ENCODE measurements around the gene LHPP. TPM values are rescaled to one million over a fixed set of nuclear protein-coding genes. Genes with fewer than 3 reads are reported as not detected.

Gene LHPP
- total RNA-seq, 4 donors from 2014 or later = 8.7 to 19.9 (median 15.5) TPM

DNA sequence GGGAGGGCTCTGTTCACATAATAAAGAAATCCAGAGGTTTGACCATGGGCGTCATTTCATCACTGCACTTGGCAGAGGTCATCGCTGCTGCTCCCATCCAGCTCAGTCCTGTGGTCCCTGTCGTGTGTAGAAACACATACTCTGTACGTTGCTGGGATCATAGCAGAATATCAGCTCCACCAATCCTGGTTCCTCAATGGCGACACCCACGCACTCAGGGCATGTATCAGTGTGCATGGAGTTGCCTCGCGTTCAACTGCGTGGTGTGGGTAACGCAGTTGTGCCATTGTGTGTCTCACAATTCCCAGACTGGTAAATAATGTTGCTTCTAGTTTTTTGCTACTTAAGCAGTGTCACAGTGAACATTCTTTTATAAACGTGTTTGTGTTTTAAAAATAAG is 111.1 kb downstream of the LHPP start:
- no peak overlapping the region for H3K4me3 ChIP-seq (ENCODE audit: low read depth, poor library complexity, severe bottlenecking)
- intact Hi-C loops (cut with DNase I; ENCODE audit: low total_unique reads) = no loop called here
- 86 to 93% methylated on average over 11 of the region's 11 CpGs for WGBS, 2 donors
- TF ChIP-seq, protein P1, sequence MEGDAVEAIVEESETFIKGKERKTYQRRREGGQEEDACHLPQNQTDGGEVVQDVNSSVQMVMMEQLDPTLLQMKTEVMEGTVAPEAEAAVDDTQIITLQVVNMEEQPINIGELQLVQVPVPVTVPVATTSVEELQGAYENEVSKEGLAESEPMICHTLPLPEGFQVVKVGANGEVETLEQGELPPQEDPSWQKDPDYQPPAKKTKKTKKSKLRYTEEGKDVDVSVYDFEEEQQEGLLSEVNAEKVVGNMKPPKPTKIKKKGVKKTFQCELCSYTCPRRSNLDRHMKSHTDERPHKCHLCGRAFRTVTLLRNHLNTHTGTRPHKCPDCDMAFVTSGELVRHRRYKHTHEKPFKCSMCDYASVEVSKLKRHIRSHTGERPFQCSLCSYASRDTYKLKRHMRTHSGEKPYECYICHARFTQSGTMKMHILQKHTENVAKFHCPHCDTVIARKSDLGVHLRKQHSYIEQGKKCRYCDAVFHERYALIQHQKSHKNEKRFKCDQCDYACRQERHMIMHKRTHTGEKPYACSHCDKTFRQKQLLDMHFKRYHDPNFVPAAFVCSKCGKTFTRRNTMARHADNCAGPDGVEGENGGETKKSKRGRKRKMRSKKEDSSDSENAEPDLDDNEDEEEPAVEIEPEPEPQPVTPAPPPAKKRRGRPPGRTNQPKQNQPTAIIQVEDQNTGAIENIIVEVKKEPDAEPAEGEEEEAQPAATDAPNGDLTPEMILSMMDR (IDR thresholded peaks at IDR 0.05) = no peak
- TF ChIP-seq POLR2A (IDR thresholded peaks at IDR 0.05) = no peak
- DNase-seq (ENCODE audit: low spot score in 2 of 2) = no peak

DNA sequence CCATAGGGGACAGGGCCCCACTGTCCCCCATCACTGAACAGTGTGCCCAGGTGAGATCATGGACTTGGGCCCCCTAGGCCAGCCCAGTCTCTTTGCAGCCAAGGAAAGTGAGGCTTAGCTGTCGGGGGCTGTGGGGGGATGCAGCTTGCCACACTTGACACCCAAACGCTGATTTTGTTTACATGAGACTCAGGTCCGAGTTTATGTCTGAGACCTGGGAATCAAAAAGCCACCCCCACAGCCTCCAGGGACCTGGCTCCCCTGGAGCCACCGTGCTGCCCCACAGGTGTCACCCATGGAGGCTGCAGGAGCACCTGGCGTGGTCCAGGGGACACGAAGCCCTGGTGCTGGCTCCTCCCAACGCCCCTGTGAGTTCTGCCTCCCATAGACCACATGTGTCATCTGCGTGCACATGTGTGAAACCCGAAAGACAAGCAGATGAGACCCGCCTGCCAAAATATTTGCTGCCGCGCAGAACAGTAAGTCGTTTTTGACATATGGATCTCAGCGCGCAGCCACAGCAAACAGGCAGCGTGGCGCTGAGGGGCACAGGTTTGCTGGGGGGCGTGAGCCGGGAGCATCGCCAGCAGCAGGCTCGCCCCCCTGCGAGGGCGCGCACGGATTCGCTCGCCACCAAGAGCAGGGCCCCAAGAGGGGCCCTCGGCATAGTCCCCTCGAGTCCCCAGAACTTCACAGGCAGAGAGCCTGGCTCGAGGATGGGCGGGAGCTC is 112.3 kb downstream of the LHPP start:
- intact Hi-C loops (cut with DNase I; ENCODE audit: low total_unique reads) = no loop called here
- TF ChIP-seq, protein P1 (IDR thresholded peaks at IDR 0.05) = no peak
- no peak for TF ChIP-seq POLR2A (IDR thresholded peaks at IDR 0.05)
- WGBS, 2 donors = 72 to 82% methylated on average over 22 to 31 of the region's 31 CpGs
- no peak overlapping the region for H3K4me3 ChIP-seq (ENCODE audit: low read depth, poor library complexity, severe bottlenecking)
- no peak for DNase-seq (ENCODE audit: low spot score in 2 of 2)

DNA sequence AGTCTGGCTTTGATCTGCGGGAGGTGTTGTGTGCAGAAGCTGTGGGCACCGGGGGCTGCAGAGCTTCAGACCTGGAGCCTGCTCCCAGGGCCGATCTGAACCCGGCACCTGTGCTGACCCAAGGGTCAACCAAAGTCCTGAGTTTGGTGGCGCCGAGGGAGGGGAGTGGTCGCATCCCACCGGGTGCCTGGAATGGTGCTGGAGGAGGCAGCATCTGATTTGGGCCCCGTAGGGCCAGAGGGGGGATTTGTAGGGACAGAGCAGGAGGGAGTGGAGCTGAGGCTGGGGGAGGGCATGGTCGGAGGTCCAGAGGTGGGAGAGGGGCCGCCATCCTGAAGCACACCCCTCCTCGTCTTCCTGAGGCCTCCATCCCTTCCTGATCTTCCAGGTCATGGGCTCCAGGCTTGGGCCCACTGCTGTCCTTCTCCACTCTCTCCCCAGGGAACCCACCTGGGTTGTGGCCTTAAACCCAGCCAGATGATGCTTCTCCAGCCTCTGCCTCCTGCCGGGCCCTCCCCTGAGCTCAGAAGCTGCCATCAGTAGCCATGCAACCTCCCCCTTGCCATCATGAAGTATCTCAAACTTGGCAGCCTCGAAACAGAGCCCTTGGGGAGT is 112.9 kb downstream of the LHPP start:
- WGBS, 2 donors = 85 to 89% methylated on average over 14 of the region's 14 CpGs
- intact Hi-C loops (cut with DNase I; ENCODE audit: low total_unique reads) = loop anchor here (5.0 kb wide), 1 partner anchor 847 kb away; no protein-coding TSS in a partner anchor
- no peak overlapping the region for H3K4me3 ChIP-seq (ENCODE audit: low read depth, poor library complexity, severe bottlenecking)
- DNase-seq (ENCODE audit: low spot score in 2 of 2) = no peak
- TF ChIP-seq, protein P1 (IDR thresholded peaks at IDR 0.05) = no peak
- TF ChIP-seq POLR2A (IDR thresholded peaks at IDR 0.05) = no peak

DNA sequence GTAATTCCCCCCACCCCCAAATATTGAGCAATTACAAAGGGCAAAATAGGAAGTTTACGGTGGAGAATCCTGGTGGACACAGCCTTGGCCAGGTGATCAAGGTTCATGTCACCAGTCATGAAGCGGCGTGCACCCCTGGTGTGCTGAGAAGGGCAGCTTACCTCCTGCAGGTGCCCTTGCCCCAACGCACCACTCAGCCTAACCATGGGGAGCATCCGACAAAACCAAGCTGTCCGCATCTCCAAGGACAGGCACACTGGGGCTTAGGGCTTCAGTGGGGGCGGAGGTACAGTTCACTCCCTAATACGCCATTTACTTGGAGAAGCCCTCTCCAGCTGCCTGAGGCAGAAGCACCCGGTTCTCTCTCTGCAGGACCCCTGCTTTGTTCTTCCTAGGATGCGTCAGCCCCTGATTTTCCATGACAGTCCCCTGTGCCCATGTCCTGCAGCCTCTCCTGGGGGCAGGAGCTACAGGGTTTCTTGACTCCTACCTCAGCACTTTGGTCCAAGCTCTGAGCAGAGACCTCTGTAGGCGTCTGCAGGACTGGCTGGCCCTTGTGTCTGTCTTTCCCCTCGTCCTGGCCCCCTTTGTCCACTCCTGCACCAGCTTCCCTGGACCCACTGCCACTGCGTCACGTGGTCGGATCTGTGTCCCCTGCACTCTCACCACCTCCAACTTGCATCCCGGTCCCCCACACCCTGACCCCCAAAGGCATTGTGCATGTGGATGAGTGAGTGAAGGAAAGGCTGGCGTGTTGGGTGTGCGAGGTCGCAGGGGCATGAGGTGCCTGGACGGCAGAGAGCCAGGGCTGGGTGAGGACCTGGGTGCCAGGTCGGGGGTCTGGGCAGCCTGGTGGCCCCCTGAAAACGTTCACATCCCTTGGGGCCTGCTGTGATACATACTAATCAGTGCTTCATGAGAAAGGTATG is 113.7 kb downstream of the LHPP start:
- intact Hi-C loops (cut with DNase I; ENCODE audit: low total_unique reads) = loop anchor here (5.0 kb wide), 1 partner anchor 848 kb away; no protein-coding TSS in a partner anchor
- WGBS, 2 donors = 83 to 87% methylated on average over 20 to 22 of the region's 22 CpGs

More for the DNA sequence above, 113.7 kb downstream of the LHPP start:
- TF ChIP-seq, protein P1 (IDR thresholded peaks at IDR 0.05) = no peak
- no peak for TF ChIP-seq POLR2A (IDR thresholded peaks at IDR 0.05)
- no peak overlapping the region for H3K4me3 ChIP-seq (ENCODE audit: low read depth, poor library complexity, severe bottlenecking)
- DNase-seq (ENCODE audit: low spot score in 2 of 2) = no peak
